Measurements from ENCODE around the gene DNAH2. TPM values are rescaled to one million over a fixed set of nuclear protein-coding genes. Genes with fewer than 3 reads are reported as not detected.

The DNAH2 gene
- total RNA-seq, 2 experiments from 2014 or later: not detected

GRCh38 chr17:7714721-7715594, 2.6 kb upstream of the DNAH2 start:
- DNase-seq (no peak), ATAC-seq (no peak)
- Mint-ChIP-seq H3K4me1 (ENCODE audit: low read depth) (peaks cover 17% of the 10 kb centered on the region), H3K9me3 (no peaks in the 10 kb centered on the region), H3K36me3 (ENCODE audit: low read depth) (no peaks in the 10 kb centered on the region), H3K27ac (no peak overlapping the region), H3K4me3 (no peak overlapping the region), H3K27me3 (peaks cover 61% of the 10 kb centered on the region)
- CTCF ChIA-PET: interaction anchor here (1.6 to 2.4 kb wide), 2 partner anchors 29 to 85 kb away, joined by 3 to 7 read pairs; partner anchors contain the start of gene SHBG
- intact Hi-C loops (cut with micrococcal nuclease): no loop called here
- no peak for TF ChIP-seq CTCF (IDR thresholded peaks at IDR 0.05)
- POLR2A ChIA-PET: interaction anchor here (1.0 to 2.9 kb wide), 3 partner anchors 27 to 30 kb away, joined by 3 to 13 read pairs (median 3); partner anchors contain the start of genes TP53 and WRAP53

- intact Hi-C loops (cut with micrococcal nuclease): no loop called here
- no peak for TF ChIP-seq CTCF (IDR thresholded peaks at IDR 0.05)
These were observed 1.3 kb upstream of the DNAH2 start for GRCh38 chr17:7715936-7716886.

GRCh38 chr17:7717756-7718350, 309 bp downstream of the DNAH2 start:
- Mint-ChIP-seq H3K9me3 (no peaks in the 10 kb centered on the region), H3K27ac (no peak overlapping the region), H3K27me3 (peaks cover 59% of the 10 kb centered on the region), H3K36me3 (ENCODE audit: low read depth) (no peaks in the 10 kb centered on the region), H3K4me1 (ENCODE audit: low read depth) (peaks cover 9% of the 10 kb centered on the region), H3K4me3 (peak overlapping the region; percentile 68)
- TF ChIP-seq CTCF (IDR thresholded peaks at IDR 0.05): no peak
- DNase-seq (peak; percentile 60), ATAC-seq (peak; percentile 59)
- intact Hi-C loops (cut with micrococcal nuclease): no loop called here
- POLR2A ChIA-PET: interaction anchor here (1.4 kb wide), 1 partner anchor 31 kb away, joined by 5 read pairs; the partner anchor contains the start of gene TP53
- CTCF ChIA-PET: interaction anchor here (1.0 to 1.8 kb wide), 4 partner anchors 10 to 437 kb away, joined by 3 to 6 read pairs (median 4); partner anchors contain the start of genes SLC2A4 and WRAP53

More at GRCh38 chr17:7715936-7716886, 1.3 kb upstream of the DNAH2 start:
- Mint-ChIP-seq H3K27me3 (peaks cover 61% of the 10 kb centered on the region), H3K4me1 (ENCODE audit: low read depth) (peaks cover 9% of the 10 kb centered on the region), H3K36me3 (ENCODE audit: low read depth) (no peaks in the 10 kb centered on the region), H3K27ac (no peak overlapping the region), H3K4me3 (peak overlapping the region; percentile 68), H3K9me3 (no peaks in the 10 kb centered on the region)
- CTCF ChIA-PET: interaction anchor here (0.8 to 1.4 kb wide), 4 partner anchors 10 to 435 kb away, joined by 3 to 4 read pairs (median 3); partner anchors contain the start of genes SLC2A4 and WRAP53
- no peak for DNase-seq
- ATAC-seq: no peak
- POLR2A ChIA-PET: no interaction called here

GRCh38 chr17:7719661-7720060, 2.1 kb downstream of the DNAH2 start:
- no peak for TF ChIP-seq CTCF (IDR thresholded peaks at IDR 0.05)
- Mint-ChIP-seq H3K9me3 (no peaks in the 10 kb centered on the region), H3K4me3 (no peak overlapping the region), H3K27me3 (peaks cover 52% of the 10 kb centered on the region), H3K4me1 (ENCODE audit: low read depth) (peaks cover 9% of the 10 kb centered on the region), H3K36me3 (ENCODE audit: low read depth) (no peaks in the 10 kb centered on the region), H3K27ac (no peak overlapping the region)
- ATAC-seq (no peak), DNase-seq (no peak)
- intact Hi-C loops (cut with micrococcal nuclease): no loop called here
- ChIA-PET POLR2A (no interaction called here), CTCF (interaction anchor here (1.8 kb wide), 1 partner anchor 32 kb away, joined by 4 read pairs; the partner anchor contains the start of gene WRAP53)
